HEK293 (cell line): Measurements from ENCODE around the gene EYA3.

Experiments
- CTCF ChIP-seq: fragments of 450-650 bp; formaldehyde crosslinking; IDR thresholded peaks from 2 replicates; pipeline ENCODE4 v1.5.1; 2016; ENCODE audit warnings: missing biosample characterization, missing genetic modification characterization
- SCRT2 ChIP-seq: fragments of 450-650 bp; formaldehyde crosslinking; IDR thresholded peaks from 2 replicates; pipeline ENCODE4 v1.5.1; 2016; ENCODE audit warnings: missing biosample characterization, missing genetic modification characterization
- TCF7L2 ChIP-seq: IDR thresholded peaks from 2 replicates; pipeline ENCODE4 v1.6.1; 2011; ENCODE audit warnings: low read depth, mild to moderate bottlenecking, inconsistent platforms, low read length, moderate library complexity, borderline replicate concordance
- ZBTB21 ChIP-seq: fragments of 450-650 bp; formaldehyde crosslinking; IDR thresholded peaks from 2 replicates; pipeline ENCODE4 v1.5.1; 2017; ENCODE audit warnings: missing biosample characterization, missing genetic modification characterization
- ZNF121 ChIP-seq: fragments of 450-650 bp; formaldehyde crosslinking; IDR thresholded peaks from 2 replicates; pipeline ENCODE4 v1.5.1; 2016; ENCODE audit warnings: missing biosample characterization, missing genetic modification characterization
- ZNF175 ChIP-seq: fragments of 450-650 bp; formaldehyde crosslinking; IDR thresholded peaks from 2 replicates; pipeline ENCODE4 v1.5.1; 2016; ENCODE audit warnings: missing biosample characterization, missing genetic modification characterization
- ZNF184 ChIP-seq: fragments of 450-650 bp; IDR thresholded peaks from 2 replicates; pipeline ENCODE4 v1.5.1; 2018; ENCODE audit warnings: missing biosample characterization, mild to moderate bottlenecking, missing genetic modification characterization
- ZNF324 ChIP-seq: fragments of 450-650 bp; formaldehyde crosslinking; IDR thresholded peaks from 2 replicates; pipeline ENCODE4 v1.5.1; 2016; ENCODE audit warnings: missing biosample characterization, missing genetic modification characterization
- ZNF449 ChIP-seq: fragments of 450-650 bp; formaldehyde crosslinking; IDR thresholded peaks from 2 replicates; pipeline ENCODE4 v1.5.1; 2017; ENCODE audit warnings: missing biosample characterization, mild to moderate bottlenecking, missing genetic modification characterization, moderate library complexity
- ZNF530 ChIP-seq: fragments of 450-650 bp; formaldehyde crosslinking; IDR thresholded peaks from 2 replicates; pipeline ENCODE4 v1.5.1; 2016; ENCODE audit warnings: low read depth, missing biosample characterization, missing genetic modification characterization
- ZNF580 ChIP-seq: fragments of 450-650 bp; formaldehyde crosslinking; IDR thresholded peaks from 2 replicates; pipeline ENCODE4 v1.5.1; 2016; ENCODE audit warnings: missing biosample characterization, missing genetic modification characterization
- ZXDB ChIP-seq: fragments of 450-650 bp; formaldehyde crosslinking; IDR thresholded peaks from 2 replicates; pipeline ENCODE4 v1.5.1; 2016; ENCODE audit warnings: missing biosample characterization, missing genetic modification characterization

DNA sequence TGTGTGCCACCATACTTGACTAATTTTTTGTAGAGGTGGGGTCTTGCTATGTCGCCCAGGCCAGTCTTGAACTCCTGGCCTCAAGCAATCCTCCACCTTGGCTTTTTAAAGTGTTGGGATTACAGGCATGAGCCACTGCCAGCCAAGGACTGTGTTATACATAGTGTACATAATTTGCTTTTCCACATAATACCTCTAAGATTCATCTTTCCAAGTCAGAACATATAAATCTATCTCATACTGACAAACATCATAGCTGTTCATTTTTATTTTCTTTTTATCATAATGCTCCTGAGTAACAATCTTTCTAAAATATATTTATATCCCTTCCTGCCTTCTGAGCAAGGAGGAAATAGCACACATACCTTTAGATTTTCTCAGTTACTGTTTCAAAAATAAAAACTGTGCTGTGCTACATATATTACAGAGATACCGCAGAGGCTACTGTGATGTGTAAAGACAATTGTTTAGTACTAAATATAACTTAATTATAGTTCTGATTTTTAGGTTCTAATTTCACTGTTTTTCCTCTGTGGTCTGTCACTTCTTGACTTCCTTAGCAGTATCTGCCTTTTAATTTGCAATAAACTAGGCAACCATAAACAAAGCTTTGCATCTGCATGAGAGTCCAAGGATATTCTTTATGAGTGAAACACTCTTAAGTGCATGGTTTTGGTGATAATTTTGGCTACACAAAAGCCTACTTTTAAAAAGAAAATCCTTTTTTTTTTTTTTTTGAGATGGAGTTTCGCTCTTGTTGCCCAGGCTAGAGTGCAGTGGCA is 59.3 kb downstream of the EYA3 start:
- TF ChIP-seq ZNF175 (tag by site-specific recombination): no peak
- no peak for TF ChIP-seq ZNF580 (tag by site-specific recombination)
- TF ChIP-seq ZNF121 (tag by site-specific recombination): peak; percentile 46; the same call in 1 of the 2 replicates
- no peak for TF ChIP-seq ZNF324 (tag by site-specific recombination)
- no peak for TF ChIP-seq TCF7L2
- TF ChIP-seq CTCF (tag by site-specific recombination): no peak
- TF ChIP-seq ZBTB21 (tag by site-specific recombination): no peak
- no peak for TF ChIP-seq SCRT2 (tag by site-specific recombination)
- no peak for TF ChIP-seq ZXDB
- no peak for TF ChIP-seq ZNF184 (tag by site-specific recombination)
- TF ChIP-seq ZNF530 (tag by site-specific recombination): no peak
- TF ChIP-seq ZNF449 (tag by site-specific recombination): no peak
